CD4-positive, alpha-beta T cell (primary cell): ENCODE data around the gene WDR90. TPM values are rescaled to one million over a fixed set of nuclear protein-coding genes. Genes with fewer than 3 reads are reported as not detected.

Experiments used
- ATAC-seq: fragments of 200-7000 bp; cut with Tn5 transposase; one replicate; pipeline ENCODE4 v1.10.0; 2022; ENCODE audit warnings: mild to moderate bottlenecking; ENCODE audit not compliant: poor library complexity
- CTCF ChIA-PET: fragments of 350-600 bp; sonication (Branson Sonifier 250); formaldehyde crosslinking; loops from one replicate; lab custom pipeline; 2021; ENCODE audit warnings: antibody characterized with exemption, inconsistent platforms; lab: Charles Lee
- POLR2A ChIA-PET: fragments of 350-600 bp; sonication (Branson Sonifier 250); formaldehyde crosslinking; loops from one replicate; lab custom pipeline; 2021; ENCODE audit warnings: antibody characterized with exemption, inconsistent platforms; lab: Charles Lee
- DNase-seq, 14 experiments: peaks; one replicate each; pipeline ENCODE4 v3.0.0-alpha.2; 2013 to 2020; ENCODE audit warnings: mixed read lengths in 2 of 14
- H3K27ac ChIP-seq, 2 donors: one replicate each; pipeline versions ENCODE4 v1.5.1 to v1.7.0; 2013; ENCODE audit warnings: low read length in 2 of 2, low read depth in 1 of 2, mild to moderate bottlenecking in 1 of 2
- H3K27me3 ChIP-seq, 2 experiments: 1 replicate in 1 of 2; 2 replicates in 1 of 2; pipeline versions ENCODE4 v1.6.1 to v1.7.0; 2013; ENCODE audit warnings: low read length in 2 of 2, control low read depth in 1 of 2, mild to moderate bottlenecking in 1 of 2, moderate library complexity in 1 of 2; ENCODE audit not compliant: insufficient read depth in 2 of 2, control insufficient read depth in 1 of 2
- H3K36me3 ChIP-seq: one replicate; pipeline ENCODE4 v1.6.1; 2013; ENCODE audit warnings: low read length, control low read depth; ENCODE audit not compliant: insufficient read depth
- H3K4me1 ChIP-seq: one replicate; pipeline ENCODE4 v1.6.1; 2013; ENCODE audit warnings: low read length, control low read depth; ENCODE audit not compliant: insufficient read depth
- H3K4me3 ChIP-seq: one replicate; pipeline ENCODE4 v1.5.1; 2013; ENCODE audit warnings: mild to moderate bottlenecking, low read length, moderate library complexity
- H3K9me3 ChIP-seq, 2 experiments: 1 replicate in 1 of 2; 2 replicates in 1 of 2; pipeline versions ENCODE4 v1.6.1 to v1.7.0; 2013; ENCODE audit warnings: low read length in 2 of 2, mild to moderate bottlenecking in 2 of 2, control low read depth in 1 of 2, moderate library complexity in 1 of 2; ENCODE audit not compliant: control insufficient read depth in 1 of 2, insufficient read depth in 1 of 2
- H3K27ac Mint-ChIP-seq: one replicate; pipeline ENCODE4 v1.8.0; 2020; ENCODE audit warnings: mixed read lengths
- H3K27me3 Mint-ChIP-seq: one replicate; pipeline ENCODE4 v1.8.0; 2021; ENCODE audit warnings: mixed read lengths
- H3K36me3 Mint-ChIP-seq: one replicate; pipeline ENCODE4 v1.8.0; 2021; ENCODE audit warnings: low read depth, mixed read lengths
- H3K4me1 Mint-ChIP-seq: one replicate; pipeline ENCODE4 v1.8.0; 2021; ENCODE audit warnings: low read depth, mixed read lengths
- H3K4me3 Mint-ChIP-seq: one replicate; pipeline ENCODE4 v1.8.0; 2020; ENCODE audit warnings: mild to moderate bottlenecking, mixed read lengths
- H3K9me3 Mint-ChIP-seq: one replicate; pipeline ENCODE4 v1.8.0; 2020; ENCODE audit warnings: mixed read lengths
- CTCF ChIP-seq: fragments of 200-600 bp; IDR thresholded peaks from one replicate; pipeline ENCODE4 v1.8.0; 2022; ENCODE audit warnings: antibody characterized with exemption, mild to moderate bottlenecking
- intact Hi-C, 2 experiments: fragments of 100-400 bp; cut with DNase I in 1 of 2; cut with micrococcal nuclease in 1 of 2; formaldehyde crosslinking; loops; one replicate each; pipeline versions ENCODE4 v1.15.1 to v1.9.0; 2023 to 2025; cut with DNase I, micrococcal nuclease
- total RNA-seq, 174 experiments: library from RNA in 2 of 174; stranded (reverse) in 2 of 174; gene quantifications; one replicate each; pipeline ENCODE4 v1.2.3 and lab custom pipeline; 2021 to 2026

WDR90 gene
- total RNA-seq, 2 experiments from 2014 or later = 8.1 to 10.3 TPM

- intact Hi-C loops = loop anchor here (1.0 to 5.0 kb wide), 5 partner anchors 31 to 482 kb away; no protein-coding TSS in a partner anchor
- Histone ChIP-seq H3K4me1 (peaks cover 28% of the 10 kb centered on the region), H3K27me3 (peaks cover 53 to 56% of the 10 kb centered on the region in 2 experiments), H3K9me3 (peaks cover 0 to 33% of the 10 kb centered on the region in 2 experiments), H3K36me3 (no peaks in the 10 kb centered on the region), H3K4me3 (no peak overlapping the region), H3K27ac (no peak overlapping the region)
- Mint-ChIP-seq H3K4me1 (peaks cover 4% of the 10 kb centered on the region), H3K9me3 (no peaks in the 10 kb centered on the region), H3K27ac (no peak overlapping the region), H3K36me3 (no peaks in the 10 kb centered on the region), H3K27me3 (peaks cover 58% of the 10 kb centered on the region), H3K4me3 (no peak overlapping the region)
- CTCF ChIA-PET = interaction anchor here (1.3 kb wide), 1 partner anchor 10 kb away, joined by 3 read pairs; the partner anchor contains the start of gene ANTKMT
- ATAC-seq (no peak), DNase-seq (no peak)
- POLR2A ChIA-PET = no interaction called here
- no peak for TF ChIP-seq CTCF
These were observed 61.4 kb downstream of the WDR90 start for GRCh38 chr16:710500-711075.

- Mint-ChIP-seq H3K4me1 (peaks cover 4% of the 10 kb centered on the region), H3K9me3 (no peaks in the 10 kb centered on the region), H3K27ac (no peak overlapping the region), H3K4me3 (no peak overlapping the region), H3K27me3 (peaks cover 58% of the 10 kb centered on the region), H3K36me3 (no peaks in the 10 kb centered on the region)
- DNase-seq (no peak), ATAC-seq (no peak)
- H3K36me3 ChIP-seq = no peaks in the 10 kb centered on the region
- no peak overlapping the region for H3K4me3 ChIP-seq
- ChIA-PET CTCF (interaction anchor here (1.3 kb wide), 1 partner anchor 10 kb away, joined by 3 read pairs; the partner anchor contains the start of gene ANTKMT), POLR2A (no interaction called here)
- no peak overlapping the region for H3K27ac ChIP-seq
- TF ChIP-seq CTCF = no peak
- intact Hi-C loops = loop anchor here (1.0 to 5.0 kb wide), 5 partner anchors 30 to 481 kb away; no protein-coding TSS in a partner anchor
- peaks cover 57% of the 10 kb centered on the region in 2 experiments for H3K27me3 ChIP-seq
- H3K9me3 ChIP-seq = peaks cover 0 to 34% of the 10 kb centered on the region in 2 experiments
- peaks cover 30% of the 10 kb centered on the region for H3K4me1 ChIP-seq
These were observed 61.9 kb downstream of the WDR90 start for GRCh38 chr16:711084-711483.

- no peak overlapping the region for H3K4me3 ChIP-seq
- H3K27me3 Mint-ChIP-seq = peaks cover 51% of the 10 kb centered on the region
- no peak overlapping the region for H3K27ac ChIP-seq
- no peak overlapping the region for H3K27ac Mint-ChIP-seq
- peaks cover 30% of the 10 kb centered on the region for H3K4me1 ChIP-seq
- TF ChIP-seq CTCF = peak; percentile 94
- peaks cover 8% of the 10 kb centered on the region for H3K4me1 Mint-ChIP-seq
- peaks cover 0 to 33% of the 10 kb centered on the region in 2 experiments for H3K9me3 ChIP-seq
- ChIA-PET CTCF (interaction anchor here (0.9 to 1.6 kb wide), 6 partner anchors 13 to 76 kb away, joined by 3 to 9 read pairs (median 6); partner anchors contain the start of genes CHTF18, CIAO3, RPUSD1 and WDR24), POLR2A (interaction anchor here (1.6 kb wide), 1 partner anchor 73 kb away, joined by 4 read pairs; no protein-coding TSS in a partner anchor)
- H3K27me3 ChIP-seq = peaks cover 54 to 57% of the 10 kb centered on the region in 2 experiments
- H3K36me3 Mint-ChIP-seq = no peaks in the 10 kb centered on the region
- DNase-seq (peak; percentile 56 to 89 (median 76)), ATAC-seq (peak; percentile 53)
- no peaks in the 10 kb centered on the region for H3K9me3 Mint-ChIP-seq
- intact Hi-C loops = loop anchor here (1.0 to 5.0 kb wide), 5 partner anchors 30 to 481 kb away; no protein-coding TSS in a partner anchor
- H3K36me3 ChIP-seq = no peaks in the 10 kb centered on the region
- no peak overlapping the region for H3K4me3 Mint-ChIP-seq
These were observed 62.6 kb downstream of the WDR90 start for GRCh38 chr16:711548-712320.
